CD4-positive, alpha-beta T cell (primary cell): ENCODE results near the gene LDB2. TPM values are rescaled to one million over a fixed set of nuclear protein-coding genes. Genes with fewer than 3 reads are reported as not detected.

Experiments
- ATAC-seq: fragments of 200-7000 bp; cut with Tn5 transposase; one replicate; pipeline ENCODE4 v1.10.0; 2022; ENCODE audit warnings: mild to moderate bottlenecking; ENCODE audit not compliant: poor library complexity
- CTCF ChIA-PET: fragments of 350-600 bp; sonication (Branson Sonifier 250); formaldehyde crosslinking; loops from one replicate; lab custom pipeline; 2021; ENCODE audit warnings: antibody characterized with exemption, inconsistent platforms; lab: Charles Lee
- POLR2A ChIA-PET: fragments of 350-600 bp; sonication (Branson Sonifier 250); formaldehyde crosslinking; loops from one replicate; lab custom pipeline; 2021; ENCODE audit warnings: antibody characterized with exemption, inconsistent platforms; lab: Charles Lee
- DNase-seq, 14 experiments: peaks; one replicate each; pipeline ENCODE4 v3.0.0-alpha.2; 2013 to 2020; ENCODE audit warnings: mixed read lengths in 2 of 14
- H3K27ac ChIP-seq, 2 donors: one replicate each; pipeline versions ENCODE4 v1.5.1 to v1.7.0; 2013; ENCODE audit warnings: low read length in 2 of 2, low read depth in 1 of 2, mild to moderate bottlenecking in 1 of 2
- H3K27me3 ChIP-seq, 2 experiments: 1 replicate in 1 of 2; 2 replicates in 1 of 2; pipeline versions ENCODE4 v1.6.1 to v1.7.0; 2013; ENCODE audit warnings: low read length in 2 of 2, control low read depth in 1 of 2, mild to moderate bottlenecking in 1 of 2, moderate library complexity in 1 of 2; ENCODE audit not compliant: insufficient read depth in 2 of 2, control insufficient read depth in 1 of 2
- H3K36me3 ChIP-seq: one replicate; pipeline ENCODE4 v1.6.1; 2013; ENCODE audit warnings: low read length, control low read depth; ENCODE audit not compliant: insufficient read depth
- H3K4me1 ChIP-seq: one replicate; pipeline ENCODE4 v1.6.1; 2013; ENCODE audit warnings: low read length, control low read depth; ENCODE audit not compliant: insufficient read depth
- H3K4me3 ChIP-seq: one replicate; pipeline ENCODE4 v1.5.1; 2013; ENCODE audit warnings: mild to moderate bottlenecking, low read length, moderate library complexity
- H3K9me3 ChIP-seq, 2 experiments: 1 replicate in 1 of 2; 2 replicates in 1 of 2; pipeline versions ENCODE4 v1.6.1 to v1.7.0; 2013; ENCODE audit warnings: low read length in 2 of 2, mild to moderate bottlenecking in 2 of 2, control low read depth in 1 of 2, moderate library complexity in 1 of 2; ENCODE audit not compliant: control insufficient read depth in 1 of 2, insufficient read depth in 1 of 2
- H3K27ac Mint-ChIP-seq: one replicate; pipeline ENCODE4 v1.8.0; 2020; ENCODE audit warnings: mixed read lengths
- H3K27me3 Mint-ChIP-seq: one replicate; pipeline ENCODE4 v1.8.0; 2021; ENCODE audit warnings: mixed read lengths
- H3K36me3 Mint-ChIP-seq: one replicate; pipeline ENCODE4 v1.8.0; 2021; ENCODE audit warnings: low read depth, mixed read lengths
- H3K4me1 Mint-ChIP-seq: one replicate; pipeline ENCODE4 v1.8.0; 2021; ENCODE audit warnings: low read depth, mixed read lengths
- H3K4me3 Mint-ChIP-seq: one replicate; pipeline ENCODE4 v1.8.0; 2020; ENCODE audit warnings: mild to moderate bottlenecking, mixed read lengths
- H3K9me3 Mint-ChIP-seq: one replicate; pipeline ENCODE4 v1.8.0; 2020; ENCODE audit warnings: mixed read lengths
- CTCF ChIP-seq: fragments of 200-600 bp; IDR thresholded peaks from one replicate; pipeline ENCODE4 v1.8.0; 2022; ENCODE audit warnings: antibody characterized with exemption, mild to moderate bottlenecking
- intact Hi-C, 2 experiments: fragments of 100-400 bp; cut with DNase I in 1 of 2; cut with micrococcal nuclease in 1 of 2; formaldehyde crosslinking; loops; one replicate each; pipeline versions ENCODE4 v1.15.1 to v1.9.0; 2023 to 2025; cut with DNase I, micrococcal nuclease
- total RNA-seq, 174 experiments: library from RNA in 2 of 174; stranded (reverse) in 2 of 174; gene quantifications; one replicate each; pipeline ENCODE4 v1.2.3 and lab custom pipeline; 2021 to 2026

The LDB2 gene
- total RNA-seq, 2 experiments from 2014 or later, result not detected

- H3K4me1 Mint-ChIP-seq, result no peaks in the 10 kb centered on the region
- H3K36me3 ChIP-seq, result no peaks in the 10 kb centered on the region
- ATAC-seq (no peak), DNase-seq (no peak)
- intact Hi-C loops, result no loop called here
- no peak overlapping the region for H3K4me3 Mint-ChIP-seq
- peaks cover 9% of the 10 kb centered on the region for H3K27me3 Mint-ChIP-seq
- no peak overlapping the region for H3K4me3 ChIP-seq
- H3K4me1 ChIP-seq, result no peaks in the 10 kb centered on the region
- H3K9me3 Mint-ChIP-seq, result no peaks in the 10 kb centered on the region
- no peaks in the 10 kb centered on the region for H3K36me3 Mint-ChIP-seq
- no peak overlapping the region for H3K27ac Mint-ChIP-seq
- no peaks in the 10 kb centered on the region for H3K9me3 ChIP-seq
- CTCF ChIA-PET, result no interaction called here
- H3K27me3 ChIP-seq, result no peaks in the 10 kb centered on the region
- no peak overlapping the region for H3K27ac ChIP-seq
- TF ChIP-seq CTCF, result no peak
- POLR2A ChIA-PET, result no interaction called here
Measured at GRCh38 chr4:16834814-16835213, 63.6 kb downstream of the LDB2 start.

GRCh38 chr4:16833722-16834121 is 64.7 kb downstream of the LDB2 start:
- ChIA-PET CTCF (no interaction called here), POLR2A (no interaction called here)
- Mint-ChIP-seq H3K36me3 (no peaks in the 10 kb centered on the region), H3K4me1 (no peaks in the 10 kb centered on the region), H3K4me3 (no peak overlapping the region), H3K27me3 (peaks cover 9% of the 10 kb centered on the region), H3K9me3 (no peaks in the 10 kb centered on the region), H3K27ac (no peak overlapping the region)
- no peak for DNase-seq
- H3K4me1 ChIP-seq, result no peaks in the 10 kb centered on the region
- no peak overlapping the region for H3K27ac ChIP-seq
- TF ChIP-seq CTCF, result no peak
- no peak overlapping the region for H3K4me3 ChIP-seq
- no peaks in the 10 kb centered on the region for H3K27me3 ChIP-seq
- intact Hi-C loops, result no loop called here
- no peaks in the 10 kb centered on the region for H3K9me3 ChIP-seq
- no peaks in the 10 kb centered on the region for H3K36me3 ChIP-seq
- ATAC-seq, result no peak

GRCh38 chr4:16830081-16830480 is 68.4 kb downstream of the LDB2 start:
- no peaks in the 10 kb centered on the region for H3K4me1 Mint-ChIP-seq
- ATAC-seq, result no peak
- ChIA-PET CTCF (no interaction called here), POLR2A (no interaction called here)
- Histone ChIP-seq H3K4me3 (no peak overlapping the region), H3K27me3 (no peaks in the 10 kb centered on the region), H3K36me3 (no peaks in the 10 kb centered on the region), H3K27ac (no peak overlapping the region), H3K9me3 (no peaks in the 10 kb centered on the region), H3K4me1 (no peaks in the 10 kb centered on the region)
- H3K27ac Mint-ChIP-seq, result no peak overlapping the region
- no peaks in the 10 kb centered on the region for H3K36me3 Mint-ChIP-seq
- peaks cover 5% of the 10 kb centered on the region for H3K27me3 Mint-ChIP-seq
- no peak for DNase-seq
- intact Hi-C loops, result no loop called here
- no peaks in the 10 kb centered on the region for H3K9me3 Mint-ChIP-seq
- TF ChIP-seq CTCF, result no peak
- H3K4me3 Mint-ChIP-seq, result no peak overlapping the region
